Stimulated activated naive CD8-positive, alpha-beta T cell treated with anti-CD3 and anti-CD28 coated beads, Interleukin-15, Interleukin-2, amounts not matched to agents 100 ng/mL and 50 ng/mL, for 24 hours (primary cell): Measurements from ENCODE around the gene AKR1C3.
"Not testable (repeated sequence)": the region's sequence is repeated elsewhere in the genome, so short reads cannot be mapped to it uniquely, and the experiment has no call there.

Source experiments
- H3K27ac Mint-ChIP-seq: one replicate; pipeline ENCODE4 v1.8.0; 2021; ENCODE audit warnings: mild to moderate bottlenecking, mixed read lengths
- H3K27me3 Mint-ChIP-seq: one replicate; pipeline ENCODE4 v1.8.0; 2021; ENCODE audit warnings: mixed read lengths
- H3K36me3 Mint-ChIP-seq: one replicate; pipeline ENCODE4 v1.8.0; 2021; ENCODE audit warnings: low read depth, mixed read lengths
- H3K4me1 Mint-ChIP-seq: one replicate; pipeline ENCODE4 v1.8.0; 2021; ENCODE audit warnings: low read depth, mixed read lengths
- H3K4me3 Mint-ChIP-seq: one replicate; pipeline ENCODE4 v1.8.0; 2021; ENCODE audit warnings: mild to moderate bottlenecking, mixed read lengths
- H3K9me3 Mint-ChIP-seq: one replicate; pipeline ENCODE4 v1.8.0; 2021; ENCODE audit warnings: mixed read lengths

AKR1C3 gene

DNA sequence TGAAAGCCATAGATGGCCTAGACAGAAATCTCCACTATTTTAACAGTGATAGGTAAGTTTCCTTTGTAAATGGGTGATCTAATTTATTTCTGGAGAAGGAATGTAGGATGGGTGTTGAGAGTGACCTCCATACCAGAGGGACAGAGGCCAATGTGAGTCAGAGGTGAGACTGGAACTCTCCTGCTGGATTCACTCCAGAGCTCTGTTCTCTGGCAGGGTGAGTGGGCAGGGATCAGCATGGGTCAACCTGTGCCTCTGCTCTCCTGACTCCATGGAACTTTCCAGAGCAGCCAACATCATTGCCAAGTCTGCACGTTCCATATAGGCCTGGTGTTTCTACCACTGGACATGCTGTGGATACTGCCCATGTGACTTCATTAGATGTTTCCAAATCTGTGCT lies 11.4 kb downstream of the AKR1C3 start:
- no peak overlapping the region for H3K4me3 Mint-ChIP-seq
- H3K4me1 Mint-ChIP-seq = no peaks in the 10 kb centered on the region
- H3K36me3 Mint-ChIP-seq = no peaks in the 10 kb centered on the region
- H3K27me3 Mint-ChIP-seq = no peaks in the 10 kb centered on the region
- no peaks in the 10 kb centered on the region for H3K9me3 Mint-ChIP-seq
- no peak overlapping the region for H3K27ac Mint-ChIP-seq

DNA sequence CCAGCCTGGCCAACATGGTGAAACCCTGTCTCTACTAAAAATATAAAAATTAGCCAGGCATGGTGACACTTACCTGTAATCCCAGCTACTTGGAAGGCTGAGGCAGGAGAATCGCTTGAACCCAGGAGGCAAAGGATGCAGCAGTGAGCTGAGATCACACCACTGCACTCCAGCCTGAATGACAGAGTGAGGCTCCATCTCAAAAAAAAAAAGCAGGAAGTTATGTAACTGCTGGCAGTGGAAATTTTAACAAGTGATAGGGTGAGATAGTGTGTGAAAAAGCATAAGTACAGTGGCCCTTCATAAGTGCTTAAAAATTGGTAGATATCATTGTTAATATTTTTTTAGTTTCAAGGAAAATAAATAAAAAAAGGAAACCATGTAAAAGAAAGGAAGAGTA lies 12.3 kb downstream of the AKR1C3 start:
- Mint-ChIP-seq H3K4me3 (no peak overlapping the region), H3K27me3 (no peaks in the 10 kb centered on the region), H3K27ac (no peak overlapping the region), H3K9me3 (no peaks in the 10 kb centered on the region), H3K36me3 (no peaks in the 10 kb centered on the region), H3K4me1 (no peaks in the 10 kb centered on the region)

DNA sequence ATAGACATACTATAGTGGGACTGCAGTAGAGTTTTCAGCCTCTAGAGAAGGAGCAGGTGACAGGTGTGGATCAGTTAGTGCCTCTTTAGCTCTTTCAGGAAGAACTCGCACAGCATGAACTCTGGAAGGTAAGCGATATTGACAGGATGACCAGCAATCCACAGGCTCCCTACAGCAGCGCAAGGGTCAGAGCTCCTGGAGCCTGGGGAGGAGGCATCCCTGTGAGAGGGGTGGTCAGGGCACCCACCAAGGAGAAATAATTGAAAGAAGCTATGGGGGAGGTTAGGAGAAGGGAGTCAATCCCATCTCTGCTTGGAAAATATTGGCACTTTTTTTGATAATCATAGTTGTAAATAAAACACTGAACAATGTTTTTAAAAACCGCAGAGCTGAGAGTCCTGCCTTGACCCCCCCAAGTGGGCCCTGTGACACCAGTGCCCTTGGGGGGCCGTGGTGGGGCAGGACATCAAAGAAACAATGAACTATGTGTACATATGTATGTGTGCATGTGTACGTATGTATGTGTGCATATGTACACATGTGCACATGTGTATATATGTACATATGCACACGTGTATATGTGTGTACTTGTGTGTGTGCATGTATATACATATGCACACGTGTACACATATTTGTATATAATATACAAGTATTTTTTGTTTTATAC lies 13.8 kb downstream of the AKR1C3 start:
- Mint-ChIP-seq H3K27me3 (no peaks in the 10 kb centered on the region), H3K36me3 (no peaks in the 10 kb centered on the region), H3K9me3 (no peaks in the 10 kb centered on the region), H3K4me3 (no peak overlapping the region), H3K4me1 (no peaks in the 10 kb centered on the region), H3K27ac (no peak overlapping the region)

DNA sequence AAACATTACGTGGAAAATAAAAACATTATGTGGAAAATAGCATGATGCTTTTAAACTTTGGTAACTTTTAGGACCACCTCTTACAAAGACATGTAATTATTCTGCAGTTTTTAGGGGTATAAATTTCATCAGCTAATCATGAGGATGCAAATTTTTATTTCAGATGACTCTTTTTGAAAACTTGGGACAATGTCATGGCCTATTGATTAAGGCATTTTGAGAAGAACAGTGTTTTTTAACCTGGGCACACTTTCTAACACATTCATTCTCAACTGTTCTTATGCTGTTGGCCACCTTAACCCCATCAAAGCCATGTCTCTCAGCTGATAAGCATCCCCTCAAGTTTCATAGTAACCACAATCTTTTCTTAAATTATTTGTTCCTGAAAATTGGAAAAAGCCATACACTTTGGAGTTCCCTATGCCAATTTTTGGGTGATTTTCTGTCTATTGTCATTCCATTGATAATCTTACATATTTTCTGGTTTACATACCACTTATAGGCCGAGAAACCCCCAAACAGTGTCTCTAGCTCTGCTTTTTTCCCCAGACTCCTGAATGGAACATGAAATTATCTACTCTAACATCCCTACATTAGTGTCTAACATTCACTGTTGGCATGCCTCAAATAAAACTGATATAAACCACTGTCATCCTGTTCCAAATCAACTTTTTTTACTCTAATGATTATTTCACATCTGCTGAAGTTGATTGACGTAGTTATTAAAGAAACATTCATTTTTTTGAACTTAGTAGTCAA lies 14.6 kb downstream of the AKR1C3 start:
- Mint-ChIP-seq H3K4me3 (no peak overlapping the region), H3K27me3 (no peaks in the 10 kb centered on the region), H3K27ac (no peak overlapping the region), H3K36me3 (no peaks in the 10 kb centered on the region), H3K9me3 (no peaks in the 10 kb centered on the region), H3K4me1 (no peaks in the 10 kb centered on the region)

DNA sequence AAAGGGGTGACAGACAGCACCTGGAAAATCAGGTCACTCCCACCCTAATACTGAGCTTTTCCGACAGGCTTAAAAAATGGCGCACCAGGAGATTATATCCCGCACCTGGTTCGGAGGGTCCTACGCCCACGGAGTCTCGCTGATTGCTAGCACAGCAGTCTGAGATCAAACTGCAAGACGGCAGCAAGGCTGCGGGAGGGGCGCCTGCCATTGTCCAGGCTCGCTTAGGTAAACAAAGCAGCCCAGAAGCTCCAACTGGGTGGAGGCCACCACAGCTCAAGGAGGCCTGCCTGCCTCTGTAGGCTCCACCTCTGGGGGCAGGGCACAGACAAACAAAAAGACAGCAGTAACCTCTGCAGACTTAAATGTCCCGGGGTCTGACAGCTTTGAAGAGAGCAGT lies 15.6 kb downstream of the AKR1C3 start:
- H3K4me3 Mint-ChIP-seq, H3K36me3 Mint-ChIP-seq, H3K27ac Mint-ChIP-seq, H3K27me3 Mint-ChIP-seq, H3K4me1 Mint-ChIP-seq, H3K9me3 Mint-ChIP-seq: not testable (repeated sequence)

DNA sequence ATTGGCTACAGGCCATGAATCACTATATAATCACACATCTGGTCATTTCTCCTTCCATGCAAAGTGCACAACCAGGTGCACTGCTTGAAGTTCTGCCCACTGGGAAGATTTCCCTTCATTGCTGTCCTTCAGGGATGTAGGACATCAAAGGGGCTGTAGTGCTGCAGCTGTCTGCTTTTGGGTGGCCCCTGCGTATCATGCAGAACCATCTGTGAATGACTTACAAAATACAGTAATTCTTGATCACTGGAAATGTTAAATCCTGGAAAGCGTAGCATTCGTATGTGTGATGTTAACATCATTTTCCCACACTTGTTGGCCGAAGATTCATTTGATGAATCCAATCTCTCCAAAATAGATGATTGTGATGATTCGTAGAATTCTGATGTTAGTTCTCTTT lies 22.4 kb downstream of the AKR1C3 start:
- no peak overlapping the region for H3K4me3 Mint-ChIP-seq
- no peak overlapping the region for H3K27ac Mint-ChIP-seq
- peaks cover 3% of the 10 kb centered on the region for H3K27me3 Mint-ChIP-seq
- H3K9me3 Mint-ChIP-seq = no peaks in the 10 kb centered on the region
- H3K36me3 Mint-ChIP-seq = no peaks in the 10 kb centered on the region
- H3K4me1 Mint-ChIP-seq = no peaks in the 10 kb centered on the region

DNA sequence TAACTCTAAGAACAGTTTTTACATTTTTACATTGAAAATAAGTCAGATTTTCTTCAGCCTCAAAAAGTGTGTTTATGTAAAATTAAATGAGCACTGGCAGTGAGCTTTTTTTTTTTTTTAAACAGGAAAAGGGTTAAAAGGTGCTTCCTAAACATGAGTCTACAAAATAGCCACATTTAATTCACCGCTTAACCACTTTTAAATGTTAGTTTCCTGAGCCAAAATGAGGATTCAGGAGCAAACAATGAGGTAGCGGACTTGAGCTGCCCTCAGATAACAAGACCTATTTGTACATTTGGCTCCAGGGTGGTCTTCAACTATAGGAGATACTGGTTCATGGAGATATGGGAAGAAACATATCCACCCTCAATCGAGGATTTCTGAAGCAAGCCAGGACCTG lies 22.8 kb downstream of the AKR1C3 start:
- no peaks in the 10 kb centered on the region for H3K9me3 Mint-ChIP-seq
- H3K27me3 Mint-ChIP-seq = peaks cover 3% of the 10 kb centered on the region
- no peak overlapping the region for H3K27ac Mint-ChIP-seq
- no peaks in the 10 kb centered on the region for H3K4me1 Mint-ChIP-seq
- H3K4me3 Mint-ChIP-seq = no peak overlapping the region
- H3K36me3 Mint-ChIP-seq = no peaks in the 10 kb centered on the region

DNA sequence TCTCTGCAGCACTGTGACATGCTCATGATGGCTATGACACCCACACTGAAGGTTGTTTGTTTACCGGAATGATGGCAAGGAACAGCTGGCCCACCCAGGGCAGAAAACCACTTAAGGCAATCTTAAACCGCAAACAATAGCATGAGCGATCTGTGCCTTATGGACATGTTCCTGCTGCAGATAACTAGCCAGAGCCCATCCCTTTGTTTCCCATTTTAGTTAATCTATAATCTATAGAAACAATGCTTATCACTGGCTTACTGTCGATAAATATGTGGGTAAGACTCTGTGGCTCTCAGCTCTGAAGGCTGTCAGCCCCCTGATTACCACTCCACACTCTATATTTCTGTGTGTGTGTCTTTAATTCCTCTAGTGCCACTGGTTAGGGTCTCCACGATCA lies 25.8 kb downstream of the AKR1C3 start:
- not testable (repeated sequence) for H3K36me3 Mint-ChIP-seq, H3K9me3 Mint-ChIP-seq, H3K4me1 Mint-ChIP-seq, H3K27me3 Mint-ChIP-seq, H3K4me3 Mint-ChIP-seq, H3K27ac Mint-ChIP-seq

DNA sequence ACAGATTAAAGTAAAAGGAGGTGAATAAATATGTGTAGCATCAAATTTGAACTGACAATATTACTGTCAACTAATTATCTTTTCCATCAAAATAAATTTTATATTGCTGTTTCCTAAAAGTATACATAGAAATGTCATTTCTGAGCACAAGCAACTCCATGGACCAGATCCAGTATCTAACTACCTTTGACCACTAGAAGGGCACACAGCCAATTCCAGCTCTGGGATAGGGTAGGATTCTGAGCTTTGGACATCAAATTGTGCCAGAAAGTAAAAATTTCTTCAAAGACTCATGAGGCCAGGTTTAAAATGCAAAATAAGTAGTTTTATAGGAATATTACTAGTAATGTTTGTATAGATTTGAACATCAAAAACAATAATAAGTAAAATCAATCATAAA lies 29.7 kb downstream of the AKR1C3 start:
- no peaks in the 10 kb centered on the region for H3K36me3 Mint-ChIP-seq
- no peaks in the 10 kb centered on the region for H3K9me3 Mint-ChIP-seq

DNA sequence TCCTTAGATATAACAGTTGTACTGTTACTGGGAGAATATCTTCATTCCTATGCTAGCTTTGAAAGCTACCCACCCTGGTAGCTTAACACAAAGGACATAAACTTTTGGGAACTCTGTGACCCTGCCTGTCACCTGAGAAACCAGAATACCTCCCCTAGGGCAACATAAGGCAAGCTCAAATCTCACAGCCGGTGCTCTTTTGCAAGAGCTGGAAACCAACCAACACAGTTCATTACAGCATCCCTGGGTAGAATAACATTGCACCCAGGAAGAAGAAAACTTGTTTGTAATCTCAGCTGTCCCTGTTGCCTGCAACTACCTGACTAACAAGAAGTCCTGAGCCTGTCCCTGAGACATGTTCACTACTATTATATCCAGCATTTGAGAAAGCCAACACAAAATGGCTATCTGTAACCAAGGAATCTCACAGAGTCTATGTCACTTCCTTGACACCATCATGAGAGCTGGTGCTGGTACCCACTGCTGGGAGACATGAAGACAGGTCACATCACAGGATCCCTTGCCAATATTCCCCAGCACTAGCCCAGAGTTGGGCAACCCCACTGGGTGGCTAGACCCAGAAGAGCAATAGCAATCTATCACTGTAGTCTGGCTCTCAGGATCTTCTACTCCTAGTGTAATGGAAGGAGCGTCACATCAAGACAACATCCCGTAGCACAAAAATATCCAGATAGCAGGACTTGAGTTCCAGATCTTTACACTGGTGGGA lies 31.3 kb downstream of the AKR1C3 start:
- H3K4me3 Mint-ChIP-seq = no peak overlapping the region
- no peak overlapping the region for H3K27ac Mint-ChIP-seq
- no peaks in the 10 kb centered on the region for H3K9me3 Mint-ChIP-seq
- no peaks in the 10 kb centered on the region for H3K36me3 Mint-ChIP-seq
- no peaks in the 10 kb centered on the region for H3K4me1 Mint-ChIP-seq
- H3K27me3 Mint-ChIP-seq = peaks cover 7% of the 10 kb centered on the region

More for the DNA sequence above, 29.7 kb downstream of the AKR1C3 start:
- H3K27me3 Mint-ChIP-seq = peaks cover 7% of the 10 kb centered on the region
- no peaks in the 10 kb centered on the region for H3K4me1 Mint-ChIP-seq
- no peak overlapping the region for H3K27ac Mint-ChIP-seq
- no peak overlapping the region for H3K4me3 Mint-ChIP-seq

DNA sequence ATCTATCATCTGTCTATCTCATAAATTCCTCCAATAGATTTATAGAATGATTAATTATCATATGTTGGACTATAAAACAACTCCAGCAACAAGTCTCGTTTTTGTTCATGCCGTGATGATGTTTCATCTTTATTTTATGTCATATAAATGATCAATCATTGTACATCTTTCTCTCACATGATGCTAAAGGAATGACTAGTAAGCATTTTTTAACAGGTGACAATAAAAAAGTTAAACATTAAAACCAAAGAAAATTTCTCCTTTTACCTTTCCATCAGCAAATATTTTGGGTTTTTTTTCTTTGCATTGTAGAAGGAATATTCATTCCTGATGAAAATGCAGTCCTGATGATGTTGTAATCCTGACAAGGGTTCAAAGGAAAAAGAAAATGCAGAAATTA lies 41.4 kb downstream of the AKR1C3 start:
- no peak overlapping the region for H3K27ac Mint-ChIP-seq
- H3K36me3 Mint-ChIP-seq = no peaks in the 10 kb centered on the region
- H3K9me3 Mint-ChIP-seq = peaks cover 24% of the 10 kb centered on the region

DNA sequence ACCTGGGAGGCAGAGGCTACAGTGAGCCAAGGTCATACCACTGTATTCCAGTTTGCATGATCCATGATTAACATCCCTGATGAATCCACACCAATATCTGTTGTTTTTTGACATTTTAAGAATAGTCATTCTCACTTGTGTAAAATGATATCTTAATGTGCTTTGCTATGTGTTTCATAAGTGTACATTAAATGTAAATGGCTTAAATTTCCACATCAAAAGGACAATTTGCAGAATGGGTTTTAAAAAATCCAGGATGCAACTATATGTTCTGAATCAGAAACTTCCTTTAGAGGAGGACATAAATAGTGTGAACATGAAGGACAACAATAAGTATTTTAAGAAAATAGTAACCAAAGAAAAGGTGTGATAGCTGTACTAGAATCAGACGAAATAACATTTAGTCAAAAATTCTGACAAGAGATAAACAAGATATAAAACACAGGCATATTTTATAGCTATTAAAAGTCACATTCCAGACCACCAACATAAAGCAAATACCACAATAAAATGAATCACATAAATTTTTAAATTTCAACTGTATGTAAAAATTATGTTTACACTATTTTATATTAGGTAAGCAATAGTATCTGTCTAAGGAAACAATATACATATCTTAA lies 42.4 kb downstream of the AKR1C3 start:
- Mint-ChIP-seq H3K4me1 (no peaks in the 10 kb centered on the region), H3K36me3 (no peaks in the 10 kb centered on the region), H3K27ac (no peak overlapping the region), H3K9me3 (peaks cover 24% of the 10 kb centered on the region), H3K27me3 (no peaks in the 10 kb centered on the region), H3K4me3 (no peak overlapping the region)

More for the DNA sequence above, 41.4 kb downstream of the AKR1C3 start:
- Mint-ChIP-seq H3K4me1 (no peaks in the 10 kb centered on the region), H3K27me3 (no peaks in the 10 kb centered on the region), H3K4me3 (no peak overlapping the region)

DNA sequence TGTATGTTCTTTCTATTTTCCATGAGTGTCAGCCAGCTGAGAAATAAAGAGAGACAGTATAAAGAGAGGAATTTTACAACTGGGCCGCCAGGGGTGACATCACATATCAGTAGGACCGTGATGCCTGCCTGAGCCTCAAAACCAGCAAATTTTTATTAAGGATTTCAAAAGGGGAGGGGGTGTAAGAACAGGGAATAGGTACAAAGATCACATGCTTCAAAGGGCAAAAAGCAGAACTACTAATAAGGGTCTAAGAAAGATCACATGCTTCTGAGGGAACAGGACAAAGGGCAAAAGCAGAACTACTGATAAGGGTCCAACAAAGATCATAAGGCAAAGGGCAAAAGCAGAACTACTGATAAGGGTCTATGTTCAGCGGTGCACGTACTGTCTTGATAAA lies 43.5 kb downstream of the AKR1C3 start:
- not testable (repeated sequence) for H3K27me3 Mint-ChIP-seq, H3K27ac Mint-ChIP-seq, H3K36me3 Mint-ChIP-seq, H3K4me3 Mint-ChIP-seq, H3K4me1 Mint-ChIP-seq
- H3K9me3 Mint-ChIP-seq = peaks cover 24% of the 10 kb centered on the region

DNA sequence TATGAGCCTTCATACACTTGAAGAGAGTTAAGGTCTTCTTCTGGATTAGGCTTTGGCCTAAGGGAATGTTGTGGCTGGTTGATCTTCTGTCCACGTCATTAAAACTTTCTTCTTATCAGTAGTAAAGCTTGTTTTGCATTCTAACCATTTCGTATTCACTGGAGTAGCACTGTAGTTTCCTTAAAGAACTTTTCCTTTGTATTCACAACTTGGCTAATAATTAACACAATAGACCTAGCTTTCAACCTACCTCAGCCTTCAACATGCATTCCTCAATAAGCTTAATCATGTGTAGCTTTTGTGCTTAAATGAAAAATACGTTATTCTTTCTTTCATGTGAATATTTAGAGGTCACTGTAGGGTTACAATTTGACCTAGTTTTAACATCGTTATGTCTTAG lies 48.0 kb downstream of the AKR1C3 start:
- Mint-ChIP-seq H3K4me1 (no peaks in the 10 kb centered on the region), H3K4me3 (no peak overlapping the region), H3K27me3 (no peaks in the 10 kb centered on the region), H3K9me3 (peaks cover 14% of the 10 kb centered on the region), H3K27ac (no peak overlapping the region), H3K36me3 (no peaks in the 10 kb centered on the region)

DNA sequence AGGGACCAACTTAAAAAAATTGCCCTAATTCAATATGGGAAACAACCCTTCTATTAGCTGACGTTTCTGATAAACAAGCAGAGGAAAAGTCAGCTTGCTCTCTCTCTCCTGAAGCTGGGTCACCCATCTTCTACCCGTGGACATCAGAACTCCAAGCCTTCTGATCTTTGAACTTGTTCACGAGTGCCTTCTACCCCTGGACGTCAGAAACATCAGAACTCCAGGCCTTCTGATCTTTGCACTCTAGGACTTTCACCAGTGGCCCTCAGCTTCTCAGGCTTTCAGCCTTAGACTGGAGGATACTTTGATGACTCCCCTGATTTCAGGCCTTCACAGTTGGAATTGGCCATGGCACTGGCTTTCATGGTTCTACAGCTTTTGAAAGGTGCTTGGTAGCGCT lies 48.9 kb downstream of the AKR1C3 start:
- peak overlapping the region; percentile 54 for H3K27ac Mint-ChIP-seq
- peaks cover 6% of the 10 kb centered on the region for H3K9me3 Mint-ChIP-seq
- no peaks in the 10 kb centered on the region for H3K36me3 Mint-ChIP-seq
- H3K4me3 Mint-ChIP-seq = no peak overlapping the region
- H3K4me1 Mint-ChIP-seq = no peaks in the 10 kb centered on the region
- H3K27me3 Mint-ChIP-seq = no peaks in the 10 kb centered on the region
